Left cardiac atrium (tissue), 4 donors: Measurements from ENCODE around the gene ADGRG2. TPM values are rescaled to one million over a fixed set of nuclear protein-coding genes. Genes with fewer than 3 reads are reported as not detected.

Experiments
- ATAC-seq, 2 donors: fragments of 200-7000 bp; cut with Tn5 transposase; one replicate each; pipeline ENCODE4 v1.9.1; 2020; ENCODE audit warnings: mild to moderate bottlenecking in 2 of 2, moderate library complexity in 2 of 2
- DNase-seq: peaks from one replicate; pipeline ENCODE4 v3.0.0-alpha.2; 2020
- intact Hi-C, 2 donors: fragments of 100-400 bp; cut with DNase I; formaldehyde crosslinking; loops; one replicate each; pipeline versions ENCODE4 v1.14.1 to v1.15.1; 2022 to 2023
- total RNA-seq, 2 donors: library from RNA; stranded (reverse); fragmentation: NEBNext Ultra II Directional; extraction: Animal tissue kit (Norgen Biotek cat#: 25700); gene quantifications; one replicate each; pipeline ENCODE4 v1.2.1, GENCODE V29; 2021
- donor health status: DM: no; HTN: yes; CAD: no.
- donor health status: DM: no; HTN: yes; CAD: no; lungs with severe emphysema.
- donor health status: DM: yes; HTN: yes; CAD: no.
- donor health status: Dilated cardiomyopathy.

The ADGRG2 gene
- total RNA-seq, 2 donors from 2014 or later, result 1.2 to 2.2 TPM

DNA sequence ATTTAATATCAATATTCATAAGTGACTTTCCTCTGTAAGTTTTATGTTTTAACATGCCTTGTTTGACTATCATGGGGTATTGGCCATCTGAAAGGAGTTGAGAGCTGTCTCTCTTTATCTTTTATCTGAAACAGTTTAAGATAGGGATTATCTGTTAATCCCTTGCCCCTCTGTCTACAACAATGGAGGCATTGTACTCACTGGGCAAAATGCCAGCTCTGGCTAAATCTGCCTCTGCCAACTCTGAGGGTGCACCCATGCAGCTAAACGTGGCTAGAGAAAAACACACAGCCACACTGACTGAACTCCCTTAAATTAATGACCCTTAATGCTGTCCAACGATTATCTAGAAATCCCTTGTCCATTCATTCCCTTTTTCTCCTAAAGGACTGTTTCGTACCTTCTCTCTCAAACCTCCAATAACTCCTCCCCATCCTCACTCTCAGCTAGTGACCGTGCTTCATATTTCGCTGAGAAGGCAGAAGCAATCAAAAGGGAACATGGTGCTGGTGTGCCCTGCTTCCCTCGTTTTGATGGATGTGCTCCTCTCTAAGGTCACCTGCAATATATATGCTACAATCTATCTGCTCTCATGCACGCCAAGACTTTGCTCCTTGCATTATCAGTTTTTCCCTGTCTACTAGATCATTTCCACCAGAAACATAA, 148.6 kb downstream of the ADGRG2 start:
- intact Hi-C loops, result no loop called here
- ATAC-seq (no peak), DNase-seq (no peak)

DNA sequence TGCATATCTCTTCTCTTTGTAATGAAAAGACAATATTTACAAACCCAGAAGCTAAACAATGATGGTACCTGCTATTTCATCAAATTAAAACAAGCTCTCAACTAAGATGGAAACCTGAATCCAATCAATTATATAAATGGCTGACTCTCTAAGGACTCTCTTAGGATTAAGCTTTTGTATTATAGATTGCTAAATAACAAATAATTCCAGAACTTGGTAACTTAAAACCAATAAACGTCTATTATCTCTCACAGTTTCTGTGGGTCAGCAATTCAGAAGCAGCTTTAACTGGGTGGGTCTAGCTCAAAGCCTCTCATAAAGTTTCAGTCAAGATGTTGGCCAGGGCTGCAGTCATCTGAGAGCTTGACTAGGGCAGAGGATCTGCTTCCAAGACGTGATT, 150.8 kb downstream of the ADGRG2 start:
- intact Hi-C loops, result no loop called here
- DNase-seq (no peak), ATAC-seq (no peak)

DNA sequence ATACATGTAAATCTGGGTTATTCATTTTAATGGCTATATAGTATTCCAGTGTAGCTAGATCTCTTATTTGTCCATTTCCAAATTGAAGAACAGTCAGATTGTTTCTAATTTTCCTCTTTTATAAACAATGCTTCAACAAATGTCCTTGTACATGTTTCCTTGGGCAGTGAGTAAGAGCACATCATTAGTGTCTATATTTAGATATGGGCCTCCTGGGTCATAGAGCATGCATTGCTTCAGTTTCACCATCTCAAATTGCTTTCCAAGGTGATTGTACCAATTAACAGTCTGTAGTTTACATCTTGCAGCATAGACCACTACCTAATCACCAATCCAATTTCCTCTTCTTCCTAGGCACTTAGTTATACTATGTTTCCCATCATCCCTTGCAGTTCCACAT, 151.8 kb downstream of the ADGRG2 start:
- DNase-seq (no peak), ATAC-seq (no peak)
- intact Hi-C loops, result no loop called here

DNA sequence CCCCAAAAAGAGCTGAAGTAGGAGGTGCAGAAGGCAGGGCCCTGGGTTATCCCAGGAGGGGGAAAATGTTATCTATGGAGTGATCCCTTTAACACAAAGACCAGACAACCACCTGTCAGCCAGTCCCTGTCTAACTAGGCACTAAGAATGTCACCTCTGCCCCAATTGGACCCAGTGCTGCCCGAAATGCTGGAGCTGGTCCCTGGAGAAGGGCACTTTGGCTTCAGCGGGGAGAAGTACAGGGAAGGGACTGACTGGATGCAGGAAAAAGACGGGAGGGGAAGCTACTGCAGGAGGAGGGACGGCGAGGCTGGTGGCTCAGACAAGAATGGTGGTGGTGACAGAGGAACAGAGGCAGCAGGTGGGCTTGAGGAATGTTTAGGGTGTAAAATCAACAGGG, 155.6 kb downstream of the ADGRG2 start:
- ATAC-seq, result peak in 1 of 2 donors; percentile 70
- DNase-seq, result no peak

DNA sequence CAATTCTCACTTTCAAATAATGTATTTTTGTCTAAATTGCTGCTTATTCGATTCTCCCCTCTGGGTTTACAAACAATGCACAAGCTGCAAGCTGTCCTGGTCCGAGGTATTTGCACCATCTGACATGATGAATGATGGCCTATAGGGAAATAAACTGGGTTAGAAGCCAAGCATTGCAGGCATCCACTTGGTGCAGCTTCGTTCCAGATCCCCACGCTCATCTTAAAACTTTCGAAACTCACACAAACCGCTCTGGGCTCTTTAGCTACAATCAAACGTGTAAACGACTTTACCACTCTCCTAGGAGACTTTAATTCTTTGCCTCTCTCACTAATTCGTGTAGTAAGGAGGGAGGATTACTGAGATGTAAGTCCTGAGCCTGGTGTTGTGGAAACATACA, 157.4 kb downstream of the ADGRG2 start:
- no peak for DNase-seq
- intact Hi-C loops, result no loop called here
- peak in 1 of 2 donors; percentile 58 for ATAC-seq

More for the DNA sequence above, 155.6 kb downstream of the ADGRG2 start:
- intact Hi-C loops, result no loop called here

DNA sequence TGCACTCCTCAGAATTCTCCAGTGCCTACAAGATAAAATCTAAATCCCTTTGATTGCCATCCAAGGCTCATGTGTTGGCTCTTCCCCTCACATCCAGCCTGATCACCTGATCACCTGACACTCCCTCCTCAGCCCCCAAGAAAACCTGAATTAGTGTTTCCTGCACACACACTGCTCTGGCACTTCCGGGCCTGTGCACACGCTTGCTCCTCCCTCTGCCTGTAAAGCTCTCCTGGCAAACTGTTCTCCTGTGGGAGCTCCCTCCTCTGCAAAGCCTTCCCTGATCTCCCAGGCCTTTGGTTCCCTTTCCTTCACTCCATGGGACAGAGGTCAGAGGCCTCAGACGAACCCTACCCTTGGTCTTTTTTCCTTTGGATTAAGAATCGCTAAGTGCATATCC, 158.2 kb downstream of the ADGRG2 start:
- DNase-seq (no peak), ATAC-seq (peak in 1 of 2 donors; percentile 35)
- intact Hi-C loops, result no loop called here

DNA sequence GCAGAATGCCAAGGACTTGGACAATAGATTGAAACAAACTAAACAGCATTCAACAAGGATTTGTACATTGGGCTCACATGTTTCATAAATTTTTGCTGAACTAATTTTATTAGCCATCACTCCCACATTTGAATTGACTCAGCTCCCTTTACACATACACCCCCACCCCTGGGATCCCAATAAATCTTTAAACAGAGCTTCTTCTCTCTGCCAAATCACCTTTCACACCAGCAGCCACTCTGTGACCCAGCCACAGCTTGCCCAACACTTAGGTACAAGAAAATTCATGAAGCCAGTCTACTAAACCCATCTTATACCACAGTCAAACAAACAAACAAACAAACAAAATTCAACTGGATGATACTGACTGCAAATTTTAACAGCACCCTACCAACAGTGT, 159.9 kb downstream of the ADGRG2 start:
- intact Hi-C loops, result no loop called here
- ATAC-seq, result no peak
- DNase-seq, result no peak

DNA sequence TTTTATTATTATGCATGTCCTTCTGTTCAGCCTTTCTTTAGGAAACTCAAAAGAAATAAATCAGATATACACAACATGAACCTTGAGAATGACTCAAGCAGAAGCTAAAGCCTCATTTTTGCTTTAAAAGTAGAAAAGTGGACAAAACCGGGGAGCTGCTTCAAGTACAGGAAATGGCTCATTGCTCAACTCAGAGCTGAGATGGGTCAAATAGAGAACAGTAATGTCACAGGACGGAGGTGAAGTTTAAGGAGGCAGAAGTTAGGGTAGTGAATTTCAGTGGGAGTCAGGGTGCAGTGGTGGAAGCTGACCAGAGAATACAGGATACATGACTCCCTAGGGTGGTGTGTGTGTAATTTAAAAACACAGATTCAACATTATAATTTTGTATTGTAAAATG, 160.6 kb downstream of the ADGRG2 start:
- intact Hi-C loops, result no loop called here
- DNase-seq, result no peak
- ATAC-seq, result no peak

DNA sequence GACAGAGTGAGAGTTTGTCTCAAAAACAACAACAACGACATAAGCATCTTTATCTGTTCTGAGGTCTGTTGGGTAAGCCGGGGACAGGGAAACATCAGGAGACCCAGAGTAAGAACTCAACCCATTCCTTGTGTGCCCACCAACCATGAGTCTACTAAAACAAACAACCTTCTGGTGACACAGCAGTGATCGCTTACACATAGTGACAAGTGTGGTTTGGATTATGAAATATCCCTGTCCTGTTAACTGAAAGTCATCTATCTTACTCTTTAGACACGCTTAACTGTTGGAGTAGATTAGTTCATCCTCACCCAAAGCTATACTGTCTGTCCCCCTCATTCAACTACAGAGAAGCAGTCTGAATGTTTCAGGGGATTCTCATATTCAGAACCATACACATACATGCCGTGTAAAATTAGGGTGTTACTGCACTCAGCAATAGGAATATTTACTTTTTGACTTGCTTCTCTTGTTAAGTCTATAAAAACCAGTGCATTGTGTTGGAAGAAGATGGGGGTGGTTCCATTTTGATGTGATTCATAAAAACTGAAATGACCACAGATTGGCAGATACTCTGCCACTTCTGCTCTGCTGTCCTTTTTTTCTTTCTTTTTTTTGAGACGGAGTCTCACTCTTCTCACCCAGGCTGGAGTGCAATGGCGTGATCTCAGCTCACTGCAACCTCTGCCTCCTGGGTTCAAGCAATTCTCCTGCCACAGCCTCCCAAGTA, 165.8 kb downstream of the ADGRG2 start:
- intact Hi-C loops, result no loop called here
- DNase-seq (no peak), ATAC-seq (no peak)

DNA sequence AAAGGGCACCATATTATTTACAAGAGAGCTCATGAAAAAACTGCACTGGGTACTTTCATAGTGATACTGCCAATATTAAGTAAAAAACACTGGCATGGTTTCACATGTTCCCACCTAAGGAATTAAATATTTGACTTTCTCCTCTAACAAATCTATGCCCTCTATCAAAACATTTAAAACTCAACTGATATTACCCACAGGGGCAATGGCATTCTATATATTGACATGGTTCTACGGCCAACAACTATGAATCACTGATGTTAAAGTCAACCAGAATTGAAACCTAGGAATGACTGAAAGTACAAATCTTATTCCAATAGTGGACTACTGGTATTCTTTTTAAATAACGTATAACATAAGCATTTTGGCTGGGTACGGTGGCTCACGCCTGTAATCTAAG, 166.6 kb downstream of the ADGRG2 start:
- ATAC-seq (no peak), DNase-seq (no peak)
- intact Hi-C loops, result no loop called here

DNA sequence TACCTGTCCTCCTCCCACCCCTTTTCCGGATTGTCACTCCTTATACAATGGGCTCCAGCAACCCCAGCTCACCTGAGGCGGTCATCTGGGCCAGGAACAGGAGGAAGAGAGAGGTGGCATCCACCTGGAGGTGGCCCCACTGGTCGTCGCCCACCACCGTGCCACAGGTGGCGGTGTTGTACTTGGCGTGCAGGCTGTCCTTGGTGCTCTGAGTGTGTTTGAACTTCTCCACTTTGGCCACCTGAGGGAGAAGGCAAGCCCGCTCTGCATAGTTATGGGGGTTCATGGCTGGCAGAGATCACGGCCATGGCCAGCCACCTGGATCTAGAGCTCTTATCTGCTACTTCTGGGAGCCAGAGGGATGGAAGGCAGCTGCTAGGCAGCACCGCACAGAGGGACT, 171.2 kb downstream of the ADGRG2 start:
- ATAC-seq (no peak), DNase-seq (no peak)
- intact Hi-C loops, result no loop called here

DNA sequence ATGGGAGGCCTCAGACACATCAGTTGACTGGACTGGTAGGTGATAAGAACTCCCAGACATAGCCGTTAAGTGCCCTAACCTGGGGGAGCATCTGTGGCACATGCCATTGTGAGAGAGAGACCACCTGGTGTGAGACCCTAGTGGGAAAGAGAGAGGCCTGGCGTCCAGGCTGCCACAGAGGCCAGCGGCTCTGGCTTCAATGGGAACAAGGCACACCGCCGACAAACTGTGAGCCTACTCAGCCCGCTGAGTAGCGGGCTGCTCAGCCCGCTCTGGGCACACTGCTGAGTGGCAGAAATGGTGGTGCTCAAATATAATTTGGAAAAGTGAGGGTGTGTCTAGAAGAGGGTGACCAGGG, 172.3 kb downstream of the ADGRG2 start:
- ATAC-seq (no peak), DNase-seq (no peak)
- intact Hi-C loops, result no loop called here

DNA sequence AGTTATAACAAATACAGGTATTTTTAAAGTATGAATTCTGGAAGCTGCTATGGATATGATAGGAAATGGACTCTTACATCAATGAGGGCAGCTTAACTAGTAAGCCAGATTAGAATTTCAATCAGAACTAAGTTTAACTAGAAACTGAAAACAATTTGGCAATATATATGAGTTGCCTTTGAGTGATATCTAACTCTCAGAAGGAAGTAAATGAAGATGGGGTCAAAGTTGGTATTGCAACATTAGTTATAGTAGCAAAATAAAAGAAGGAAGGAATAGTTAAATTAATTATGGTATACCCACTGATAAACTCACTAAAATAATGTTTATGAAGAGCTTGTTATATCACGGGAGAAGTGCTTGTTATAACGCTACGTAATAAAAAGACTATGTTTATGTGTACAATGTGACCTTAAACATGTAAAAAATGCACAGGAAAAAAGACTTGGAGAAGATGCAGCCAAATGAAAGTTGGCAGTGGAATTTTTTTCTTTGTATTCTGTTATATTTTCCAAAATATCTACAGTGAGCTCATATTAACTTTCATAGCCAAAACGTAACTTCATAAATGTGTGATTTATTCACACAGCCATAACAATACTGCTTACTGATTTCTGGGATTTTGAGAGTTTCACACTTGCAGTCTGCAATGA, 172.9 kb downstream of the ADGRG2 start:
- intact Hi-C loops, result no loop called here
- no peak for ATAC-seq
- DNase-seq, result no peak

DNA sequence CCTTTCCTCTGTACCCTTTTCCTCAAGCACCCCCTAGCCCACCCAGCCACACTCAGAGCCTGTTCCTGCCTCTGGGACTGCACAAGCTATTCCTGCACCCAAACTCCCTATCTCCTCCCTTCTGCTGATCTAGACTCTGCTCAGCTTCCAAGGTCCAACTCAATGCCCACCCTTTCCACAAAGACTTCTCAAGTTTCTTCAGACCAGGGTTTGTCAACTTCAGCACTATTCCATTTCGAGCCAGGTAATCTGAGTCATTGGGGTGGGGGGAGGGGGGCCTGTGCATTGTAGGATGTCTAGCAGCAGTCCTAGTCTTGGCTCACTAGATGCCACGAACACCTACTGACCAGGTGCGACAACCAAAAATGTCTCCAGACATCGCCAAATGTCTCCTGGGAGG, 175.7 kb downstream of the ADGRG2 start:
- intact Hi-C loops, result no loop called here
- DNase-seq (no peak), ATAC-seq (no peak)

DNA sequence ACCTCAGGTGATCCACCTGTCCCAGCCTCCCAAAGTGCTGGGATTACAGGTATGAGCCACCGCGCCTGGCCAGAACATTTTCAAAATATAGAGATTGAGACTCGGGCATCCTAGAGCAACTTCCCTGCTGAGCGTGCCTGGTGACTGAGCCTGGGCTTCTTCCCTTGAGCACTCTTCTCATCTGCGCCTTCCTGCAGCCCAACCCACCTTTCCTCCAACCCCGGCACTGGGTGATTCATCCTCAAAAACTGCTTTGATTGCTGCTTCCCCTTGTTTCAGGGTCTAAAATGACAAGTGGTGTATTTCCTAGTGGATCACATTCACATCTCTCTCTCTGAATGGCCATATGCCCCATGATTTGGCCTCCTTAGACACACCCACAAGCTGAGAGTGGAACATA, 176.1 kb downstream of the ADGRG2 start:
- DNase-seq, result no peak
- intact Hi-C loops, result no loop called here
- ATAC-seq, result no peak

DNA sequence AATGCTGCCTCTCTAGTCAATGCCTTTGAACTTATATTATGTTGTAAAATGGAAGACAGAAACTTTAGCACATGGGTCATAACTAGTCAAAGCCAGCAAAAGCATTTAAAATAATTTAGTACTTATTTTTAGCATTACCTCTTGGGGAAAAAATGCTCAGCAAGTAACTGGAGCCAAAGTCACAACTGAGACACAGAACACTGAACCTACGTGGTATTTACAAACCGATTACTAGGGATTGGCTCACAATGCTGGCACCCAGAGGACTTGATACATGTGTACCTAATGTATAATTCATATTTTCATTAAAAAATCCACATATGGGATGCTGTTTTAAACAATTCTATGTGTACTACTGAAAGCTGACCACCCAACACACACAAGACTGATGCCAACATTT, 176.8 kb downstream of the ADGRG2 start:
- intact Hi-C loops, result no loop called here
- ATAC-seq (no peak), DNase-seq (no peak)

DNA sequence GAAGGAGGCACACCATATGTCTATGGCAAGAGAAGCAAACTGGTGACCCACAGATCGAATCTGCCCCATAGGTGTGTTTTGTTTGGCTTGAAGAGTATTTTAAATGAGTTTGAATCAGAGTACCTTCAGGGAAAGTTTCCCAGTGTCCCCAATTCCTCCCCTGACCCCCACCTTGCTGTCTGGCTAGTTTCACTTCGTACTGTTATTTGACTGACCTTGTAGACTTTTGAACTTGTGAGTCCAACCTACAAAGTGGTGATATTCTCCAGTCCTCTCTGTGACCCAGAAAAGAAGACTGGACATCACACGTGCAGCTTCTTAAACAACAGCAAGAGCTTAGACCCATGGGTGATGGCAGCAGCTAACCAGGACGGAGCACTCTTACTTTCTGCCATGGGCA, 177.8 kb downstream of the ADGRG2 start:
- ATAC-seq, result no peak
- intact Hi-C loops, result no loop called here
- DNase-seq, result no peak

DNA sequence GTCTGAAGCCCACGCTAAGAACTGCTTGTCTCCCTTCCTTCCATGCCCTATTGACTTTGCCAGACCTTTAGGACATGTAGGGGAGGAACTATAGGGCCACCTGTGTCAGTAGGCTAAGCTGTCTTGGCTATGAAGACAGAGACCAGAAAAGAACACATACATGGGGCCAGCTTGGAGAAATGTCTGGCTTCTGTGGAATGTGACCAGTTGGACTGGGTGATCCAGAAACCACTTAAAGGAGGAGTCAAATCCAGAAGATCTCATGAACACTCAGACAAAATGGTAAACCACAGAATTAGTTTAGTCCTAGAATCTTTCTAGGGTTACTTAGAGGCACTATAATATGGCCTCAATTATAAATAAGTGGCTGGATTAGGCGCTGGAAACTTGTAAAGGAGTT, 180.4 kb downstream of the ADGRG2 start:
- intact Hi-C loops, result no loop called here
- DNase-seq, result no peak
- no peak for ATAC-seq
